GM12878 (cell line): ENCODE measurements around the gene ERFL. TPM values are rescaled to one million over a fixed set of nuclear protein-coding genes. Genes with fewer than 3 reads are reported as not detected.

Experiments used
- ATAC-seq: fragments of 200-7000 bp; cut with Tn5 transposase; 3 replicates; pipeline ENCODE4 v1.9.1; 2020; ENCODE audit warnings: mild to moderate bottlenecking, moderate library complexity
- BruUV-seq: library from RNA; stranded (reverse); fragments of 400-500 nt; replicated peaks from 2 replicates; lab custom pipeline; 2021; lab: Mats Ljungman, UMichigan
- CTCF ChIA-PET: fragments of 300-600 bp; sonication (Branson Sonifier 250); formaldehyde crosslinking; extraction: SDS; loops from one replicate; lab custom pipeline; 2021; ENCODE audit warnings: inconsistent platforms; lab: Yijun Ruan, JAX
- POLR2A ChIA-PET: fragments of 350-600 bp; formaldehyde crosslinking; extraction: SDS; loops from one replicate; lab custom pipeline; 2021; ENCODE audit warnings: inconsistent platforms; lab: Charles Lee
- RAD21 ChIA-PET: fragments of 300-600 bp; sonication (Branson Sonifier 250); formaldehyde crosslinking; loops from one replicate; lab custom pipeline; 2023; ENCODE audit warnings: antibody characterized with exemption; ENCODE audit not compliant: unreplicated experiment; lab: Charles Lee
- SMC1A ChIA-PET: fragments of 300-600 bp; sonication (Branson Sonifier 250); formaldehyde crosslinking; loops from one replicate; lab custom pipeline; 2023; ENCODE audit not compliant: unreplicated experiment, uncharacterized antibody; lab: Charles Lee
- DNase-seq: peaks from one replicate; pipeline ENCODE4 v3.0.0-alpha.2; 2011; ENCODE audit warnings: low read depth, low spot score
- FAIRE-seq: peaks from 3 replicates; lab custom pipeline; 2011; peaks lifted over from hg19 to GRCh38; lab: Jason Lieb, UNC
- H2AFZ ChIP-seq: 2 replicates; pipeline ENCODE4 v1.6.0; 2011; ENCODE audit warnings: low read depth, low read length, control low read depth; ENCODE audit not compliant: control insufficient read depth
- H3K27ac ChIP-seq: 2 replicates; pipeline ENCODE4 v1.5.1; 2011; ENCODE audit warnings: control low read depth; ENCODE audit not compliant: control insufficient read depth, insufficient read depth
- H3K27me3 ChIP-seq, 2 experiments: replicated peaks in 1 of 2; 2 replicates each; pipeline versions ENCODE4 v1.6.0 to v1.6.1; 2011; ENCODE audit warnings: low read length in 1 of 2; ENCODE audit not compliant: control insufficient read depth in 2 of 2, insufficient read depth in 2 of 2
- H3K36me3 ChIP-seq, 2 experiments: 2 replicates each; pipeline ENCODE4 v1.5.1; 2011; ENCODE audit warnings: low read length in 1 of 2; ENCODE audit not compliant: control insufficient read depth in 2 of 2, insufficient read depth in 2 of 2
- H3K4me1 ChIP-seq: 2 replicates; pipeline ENCODE4 v1.6.1; 2011; ENCODE audit warnings: mild to moderate bottlenecking, low read length, moderate library complexity, mixed read lengths; ENCODE audit not compliant: control insufficient read depth, insufficient read depth
- H3K4me2 ChIP-seq: 2 replicates; pipeline ENCODE4 v1.6.0; 2011; ENCODE audit warnings: control low read depth; ENCODE audit not compliant: control insufficient read depth, insufficient read depth
- H3K4me3 ChIP-seq: fragments of 200-600 bp; sonication (generic); 2 replicates; pipeline ENCODE4 v1.5.1; 2016
- H3K79me2 ChIP-seq: 2 replicates; pipeline ENCODE4 v1.6.0; 2011; ENCODE audit warnings: low read length; ENCODE audit not compliant: control insufficient read depth, insufficient read depth
- H3K9ac ChIP-seq: 2 replicates; pipeline ENCODE4 v1.8.0; 2011; ENCODE audit warnings: low read length, control low read depth, mixed read lengths; ENCODE audit not compliant: control insufficient read depth, insufficient read depth
- H3K9me3 ChIP-seq: replicated peaks from 3 replicates; pipeline ENCODE4 v1.5.1; 2011; ENCODE audit warnings: mild to moderate bottlenecking, low read length; ENCODE audit not compliant: control insufficient read depth, insufficient read depth
- H4K20me1 ChIP-seq: 2 replicates; pipeline ENCODE4 v1.6.0; 2011; ENCODE audit not compliant: control insufficient read depth, insufficient read depth
- BACH1 ChIP-seq: fragments of 450-650 bp; IDR thresholded peaks from 2 replicates; pipeline ENCODE4 v1.6.1; 2017; ENCODE audit warnings: mild to moderate bottlenecking, borderline replicate concordance
- BCL3 ChIP-seq: IDR thresholded peaks from 2 replicates; pipeline ENCODE4 v1.6.1; 2011; ENCODE audit warnings: borderline replicate concordance, low read depth, mild to moderate bottlenecking, moderate library complexity, low read length; ENCODE audit not compliant: insufficient read depth, poor library complexity, severe bottlenecking
- GATAD2B ChIP-seq: fragments of 450-650 bp; conservative IDR thresholded peaks from 2 replicates; pipeline ENCODE4 v1.6.1; 2017; ENCODE audit warnings: low read depth, mild to moderate bottlenecking, moderate library complexity
- NFXL1 ChIP-seq: fragments of 450-650 bp; IDR thresholded peaks from 2 replicates; pipeline ENCODE4 v1.6.1; 2017; ENCODE audit warnings: antibody characterized with exemption, mild to moderate bottlenecking, borderline replicate concordance
- PAX5 ChIP-seq: IDR thresholded peaks from 2 replicates; pipeline ENCODE4 v1.6.1; 2011; ENCODE audit warnings: low read depth, low read length, borderline replicate concordance
- POLR2A ChIP-seq: IDR thresholded peaks from 2 replicates; pipeline ENCODE4 v1.6.1; 2011; ENCODE audit warnings: low read depth, mild to moderate bottlenecking, low read length
- RAD21 ChIP-seq: IDR thresholded peaks from 2 replicates; pipeline ENCODE4 v1.6.1; 2011; ENCODE audit warnings: mild to moderate bottlenecking, low read depth, low read length, moderate library complexity; ENCODE audit not compliant: insufficient read depth
- RB1 ChIP-seq: fragments of 450-650 bp; formaldehyde crosslinking; IDR thresholded peaks from 2 replicates; pipeline ENCODE4 v1.6.1; 2017; ENCODE audit warnings: mild to moderate bottlenecking, borderline replicate concordance
- RBBP5 ChIP-seq: fragments of 200-600 bp; sonication (generic); conservative IDR thresholded peaks from 2 replicates; pipeline ENCODE4 v1.6.1; 2016
- SMARCA5 ChIP-seq: fragments of 450-650 bp; IDR thresholded peaks from 2 replicates; pipeline ENCODE4 v1.6.1; 2017; ENCODE audit warnings: mild to moderate bottlenecking
- STAT3 ChIP-seq: IDR thresholded peaks from 2 replicates; pipeline ENCODE4 v1.6.1; 2011; ENCODE audit warnings: low read depth, low read length, improper control_type of control experiment
- USF2 ChIP-seq: IDR thresholded peaks from 2 replicates; pipeline ENCODE4 v1.6.1; 2011; ENCODE audit warnings: low read depth, low read length, improper control_type of control experiment, borderline replicate concordance
- WRNIP1 ChIP-seq: IDR thresholded peaks from 2 replicates; pipeline ENCODE4 v1.6.1; 2011; ENCODE audit warnings: low read depth, low read length, improper control_type of control experiment, borderline replicate concordance
- ZNF384 ChIP-seq: IDR thresholded peaks from 2 replicates; pipeline ENCODE4 v1.6.1; 2012; ENCODE audit warnings: low read depth, mild to moderate bottlenecking, low read length, improper control_type of control experiment, borderline replicate concordance
- WGBS: methylation state at CpG from one replicate; pipeline ENCODE4 v1.1.6; 2016; ENCODE audit warnings: low lambda C conversion rate; ENCODE audit not compliant: insufficient replicate concordance, insufficient coverage; ENCODE audit errors: missing lambda C conversion rate; 5-methylcytosine and 5-hydroxymethylcytosine counted together
- in situ Hi-C: fragments of 300-500 bp; cut with MboI; formaldehyde crosslinking; loops from 9 replicates; pipeline ENCODE4 v1.14.3; 2018; ENCODE audit warnings: mixed read lengths
- intact Hi-C: fragments of 100-400 bp; cut with micrococcal nuclease; formaldehyde crosslinking; loops from one replicate; pipeline ENCODE4 v1.14.2; 2022; ENCODE audit not compliant: unreplicated experiment
- polyA plus RNA-seq, 11 experiments: library from polyadenylated mRNA; depleted of rRNA in 4 of 11; unstranded in 6 of 11; stranded (reverse) in 5 of 11; fragments of >200 nt; fragmentation: Nextera tagmentation in 4 of 11; fragmentation: Illumina TruSeq in 1 of 11; extraction: Ambion mirVana in 4 of 11; extraction: Trizol in 1 of 11; gene quantifications; 1 replicate in 1 of 11; 2 replicates in 10 of 11; pipeline versions ENCODE4 v1.2.1 to v1.2.3, GENCODE V29; 2011 to 2016; ENCODE audit warnings: inconsistent platforms in 2 of 11, missing spikeins in 2 of 11, low read depth in 1 of 11
- total RNA-seq, 4 experiments: library from RNA; depleted of rRNA in 3 of 4; stranded (reverse); fragments of >200 nt in 3 of 4; fragmentation: Illumina TruSeq in 1 of 4; extraction: Trizol in 1 of 4; gene quantifications; 2 replicates each; pipeline versions ENCODE4 v1.2.1 to v1.2.3, GENCODE V29; 2013 to 2021

The ERFL gene
- total and polyA plus RNA-seq, 10 of the 15 experiments (the other 5 are each of a cell fraction or from before 2014, with no cell fraction given): 0.04 to 0.10 (median 0.05) TPM; not detected in 7

- H3K79me2 ChIP-seq: peaks cover 31% of the 10 kb centered on the region
- CTCF ChIA-PET: interaction anchor here (1.9 to 9.0 kb wide), 6 partner anchors 6 to 88 kb away, joined by 7 to 136 read pairs (median 74); partner anchors contain the start of genes ARHGEF1 and RPS19
- TF ChIP-seq STAT3 (no peak), RBBP5 (no peak), RAD21 (no peak), NFXL1 (no peak), RB1 (no peak), BACH1 (peak; percentile 32; the same call in 1 of the 2 replicates), GATAD2B (no peak), POLR2A (peak; percentile 67), SMARCA5 (no peak), BCL3 (no peak), WRNIP1 (no peak), PAX5 (no peak), USF2 (no peak), ZNF384 (0 out of 2 replicates have a peak, but pooled peaks have one; percentile 19)
- TF ChIP-seq, all 136 proteins: peak for 3
- DNase-seq (no peak), ATAC-seq (peak; percentile 1; the same call in 1 of the 3 replicates), FAIRE-seq (no peak)
- Histone ChIP-seq H3K9ac (no peak overlapping the region), H4K20me1 (peaks cover 16% of the 10 kb centered on the region), H3K4me3 (no peak overlapping the region), H3K4me1 (peaks cover 71% of the 10 kb centered on the region), H3K27me3 (no peaks in the 10 kb centered on the region), H3K4me2 (0 out of 2 replicates have a peak overlapping the region, but pooled peaks have one; percentile 36), H3K9me3 (no peaks in the 10 kb centered on the region), H3K27ac (peak overlapping the region; percentile 30; the same call in 1 of the 2 replicates), H3K36me3 (peaks cover 21 to 25% of the 10 kb centered on the region in 2 experiments), H2AFZ (no peak overlapping the region)
- 55% methylated on average over 3 of the region's 3 CpGs for WGBS
- RAD21 ChIA-PET: interaction anchor here (0.7 to 8.7 kb wide), 4 partner anchors 10 to 89 kb away, joined by 3 to 120 read pairs (median 32); partner anchors contain the start of genes ARHGEF1, RABAC1 and RPS19
- intact Hi-C loops: no loop called here
- POLR2A ChIA-PET: interaction anchor here (0.6 to 6.6 kb wide), 6 partner anchors 8 to 1253 kb away, joined by 3 to 90 read pairs (median 9); partner anchors contain the start of gene RPS19
- BruUV-seq: no TSS peak
- in situ Hi-C loops: loop anchor here (5.0 kb wide), 1 partner anchor 77 kb away; no protein-coding TSS in a partner anchor
- SMC1A ChIA-PET: interaction anchor here (1.0 to 8.2 kb wide), 3 partner anchors 11 to 75 kb away, joined by 3 to 57 read pairs (median 47); partner anchors contain the start of gene RPS19
Measured at GRCh38 chr19:41870401-41870873, 57.8 kb downstream of the ERFL start.
